ENCODE data around the gene EPHA3. TPM values are rescaled to one million over a fixed set of nuclear protein-coding genes. Genes with fewer than 3 reads are reported as not detected.

Gene EPHA3
- total and polyA plus RNA-seq, 9 of the 15 experiments (the other 6 are each of a cell fraction or from before 2014, with no cell fraction given) = not detected

GRCh38 chr3:89402051-89402450 lies 294.6 kb downstream of the EPHA3 start:
- no peaks in the 10 kb centered on the region for H3K4me1 ChIP-seq (replicated peaks in 1 of 2; ENCODE audit: control insufficient read depth in 2 of 2, insufficient read depth in 2 of 2, low read length in 2 of 2)
- no peaks in the 10 kb centered on the region for H3K9me3 ChIP-seq (replicated peaks; ENCODE audit: control insufficient read depth, insufficient read depth, low read depth, low read length)
- no peaks in the 10 kb centered on the region for H3K9me1 ChIP-seq (ENCODE audit: control insufficient read depth, insufficient read depth, low read length)
- no peak overlapping the region for H3K4me3 ChIP-seq
- in situ Hi-C loops (cut with MboI) (no loop called here), intact Hi-C loops (cut with micrococcal nuclease) (no loop called here)
- TF ChIP-seq RBFOX2 (IDR thresholded peaks at IDR 0.05; ENCODE audit: low read depth, low read length) (no peak), FOXA1 (IDR thresholded peaks at IDR 0.05; ENCODE audit: borderline replicate concordance) (no peak), ARHGAP35 (IDR thresholded peaks at IDR 0.05; ENCODE audit: partially characterized antibody) (no peak), HOXB6 (CRISPR knock-in tag; IDR thresholded peaks at IDR 0.05; ENCODE audit: borderline replicate concordance) (no peak), MTA1 (IDR thresholded peaks at IDR 0.05; ENCODE audit: borderline replicate concordance) (no peak), E4F1 (CRISPR knock-in tag; IDR thresholded peaks at IDR 0.05; ENCODE audit: borderline replicate concordance) (no peak), WHSC1 (IDR thresholded peaks at IDR 0.05; ENCODE audit: low read length) (no peak), RAD51 (IDR thresholded peaks at IDR 0.05; ENCODE audit: borderline replicate concordance, low read depth) (no peak), DIDO1 (tag; IDR thresholded peaks at IDR 0.05; ENCODE audit: low read depth) (no peak), ZNF274 (IDR thresholded peaks at IDR 0.05; ENCODE audit: borderline replicate concordance, low read depth, low read length) (no peak), PTTG1 (tag; IDR thresholded peaks at IDR 0.05; ENCODE audit: low read depth) (no peak)
- TF ChIP-seq, protein P1, sequence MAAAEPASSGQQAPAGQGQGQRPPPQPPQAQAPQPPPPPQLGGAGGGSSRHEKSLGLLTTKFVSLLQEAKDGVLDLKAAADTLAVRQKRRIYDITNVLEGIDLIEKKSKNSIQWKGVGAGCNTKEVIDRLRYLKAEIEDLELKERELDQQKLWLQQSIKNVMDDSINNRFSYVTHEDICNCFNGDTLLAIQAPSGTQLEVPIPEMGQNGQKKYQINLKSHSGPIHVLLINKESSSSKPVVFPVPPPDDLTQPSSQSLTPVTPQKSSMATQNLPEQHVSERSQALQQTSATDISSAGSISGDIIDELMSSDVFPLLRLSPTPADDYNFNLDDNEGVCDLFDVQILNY (CRISPR knock-in tag; IDR thresholded peaks at IDR 0.05) = no peak
- H3K9ac ChIP-seq (ENCODE audit: insufficient read depth in 1 of 2, low read depth in 2 of 2, low read length in 2 of 2) = no peak overlapping the region
- BruUV-seq (replicated peaks) = no TSS peak
- POLR2A ChIA-PET = no interaction called here
- no peak overlapping the region for H2AFZ ChIP-seq (ENCODE audit: low read depth, low read length)
- no peak overlapping the region for H3K4me2 ChIP-seq (ENCODE audit: insufficient read depth, low read length)
- H3K27me3 ChIP-seq (ENCODE audit: control insufficient read depth in 2 of 2, insufficient read depth in 2 of 2, low read length in 2 of 2) = no peaks in the 10 kb centered on the region
- FAIRE-seq (no peak), ATAC-seq (no peak), DNase-seq (ENCODE audit: extremely low read depth in 1 of 4, low spot score in 3 of 4) (no peak)
- CTCF ChIA-PET (ENCODE audit: low intra/inter-chr PET ratio) = no interaction called here
- H3K27ac ChIP-seq (ENCODE audit: extremely low read depth, low read depth, low read length) = no peak overlapping the region
- WGBS (ENCODE audit: insufficient coverage, low coverage, missing lambda C conversion rate) = 14% methylated on average over 1 of the region's 1 CpG
- H4K20me1 ChIP-seq (replicated peaks; ENCODE audit: control insufficient read depth, insufficient read depth, low read length) = no peaks in the 10 kb centered on the region
- H3K79me2 ChIP-seq (ENCODE audit: control insufficient read depth, insufficient read depth, low read length) = no peaks in the 10 kb centered on the region
- no peaks in the 10 kb centered on the region for H3K36me3 ChIP-seq (ENCODE audit: control insufficient read depth, insufficient read depth, low read length)

Data from K562 (cell line).